IMR-90 (cell line): ENCODE measurements around the gene C6. TPM values are rescaled to one million over a fixed set of nuclear protein-coding genes. Genes with fewer than 3 reads are reported as not detected.
A peak's percentile ranks its signal among the peaks of the same experiment; 100 is the strongest.

Experiments
- ATAC-seq: fragments of 200-7000 bp; cut with Tn5 transposase; 2 replicates; pipeline ENCODE4 v1.9.1; 2020; ENCODE audit warnings: low read depth, mild to moderate bottlenecking, moderate library complexity
- BruUV-seq: library from RNA; stranded (reverse); fragments of 400-500 nt; replicated peaks from 2 replicates; lab custom pipeline; 2021; lab: Mats Ljungman, UMichigan
- CTCF ChIA-PET: fragments of 300-600 bp; formaldehyde crosslinking; extraction: SDS; loops from one replicate; lab custom pipeline; 2021; ENCODE audit warnings: antibody characterized with exemption; lab: Yijun Ruan, JAX
- POLR2A ChIA-PET: fragments of 300-600 bp; sonication (Branson Sonifier 250); formaldehyde crosslinking; loops from one replicate; lab custom pipeline; 2022; ENCODE audit warnings: antibody characterized with exemption; ENCODE audit not compliant: unreplicated experiment; lab: Charles Lee
- DNase-seq: peaks from one replicate; pipeline ENCODE4 v3.0.0; 2013
- H2AFZ ChIP-seq: replicated peaks from 2 replicates; pipeline ENCODE3; 2013; ENCODE audit warnings: low read length, mild to moderate bottlenecking; ENCODE audit not compliant: poor library complexity
- H2AK5ac ChIP-seq: 2 replicates; pipeline ENCODE4 v1.6.1; 2013; ENCODE audit warnings: low read depth, low read length, inconsistent platforms
- H2AK9ac ChIP-seq: replicated peaks from 2 replicates; pipeline ENCODE3; 2013; ENCODE audit warnings: mild to moderate bottlenecking, low read depth, low read length, moderate library complexity; ENCODE audit not compliant: poor library complexity
- H2BK120ac ChIP-seq: 2 replicates; pipeline ENCODE4 v1.6.1; 2013; ENCODE audit warnings: low read depth, low read length, inconsistent platforms
- H2BK15ac ChIP-seq: 3 replicates; pipeline ENCODE4 v1.6.1; 2013; ENCODE audit warnings: low read depth, low read length, inconsistent platforms
- H2BK20ac ChIP-seq: 2 replicates; pipeline ENCODE4 v1.6.1; 2013; ENCODE audit warnings: low read depth, mild to moderate bottlenecking, inconsistent platforms, low read length, moderate library complexity
- H2BK5ac ChIP-seq: 2 replicates; pipeline ENCODE4 v1.6.1; 2013; ENCODE audit warnings: mild to moderate bottlenecking, low read depth, low read length, inconsistent platforms; ENCODE audit not compliant: poor library complexity, severe bottlenecking
- H3K14ac ChIP-seq: replicated peaks from 2 replicates; pipeline ENCODE4 v1.6.1; 2013; ENCODE audit warnings: low read depth, low read length, inconsistent platforms
- H3K18ac ChIP-seq: 2 replicates; pipeline ENCODE4 v1.6.1; 2013; ENCODE audit warnings: low read depth, low read length, control low read depth
- H3K23ac ChIP-seq: 2 replicates; pipeline ENCODE4 v1.6.1; 2013; ENCODE audit warnings: low read depth, low read length, inconsistent platforms
- H3K27ac ChIP-seq: 2 replicates; pipeline ENCODE4 v1.5.1; 2013; ENCODE audit warnings: mild to moderate bottlenecking, control low read depth, low read length; ENCODE audit not compliant: insufficient read depth
- H3K27me3 ChIP-seq: 2 replicates; pipeline ENCODE4 v1.6.1; 2013; ENCODE audit warnings: low read length; ENCODE audit not compliant: control insufficient read depth, insufficient read depth
- H3K36me3 ChIP-seq: 2 replicates; pipeline ENCODE4 v1.6.1; 2013; ENCODE audit warnings: low read length, mixed read lengths; ENCODE audit not compliant: control insufficient read depth, insufficient read depth
- H3K4ac ChIP-seq: 2 replicates; pipeline ENCODE4 v1.6.1; 2013; ENCODE audit warnings: low read depth, low read length, inconsistent platforms
- H3K4me1 ChIP-seq: 2 replicates; pipeline ENCODE4 v1.6.1; 2013; ENCODE audit warnings: low read length, mixed read lengths; ENCODE audit not compliant: control insufficient read depth, insufficient read depth
- H3K4me2 ChIP-seq: 2 replicates; pipeline ENCODE4 v1.6.1; 2013; ENCODE audit warnings: low read depth, mild to moderate bottlenecking, control low read depth, low read length, moderate library complexity
- H3K4me3 ChIP-seq: 2 replicates; pipeline ENCODE4 v1.5.1; 2013; ENCODE audit warnings: low read depth, mild to moderate bottlenecking, control low read depth, low read length, moderate library complexity; ENCODE audit not compliant: insufficient read depth
- H3K56ac ChIP-seq: 2 replicates; pipeline ENCODE4 v1.6.1; 2013; ENCODE audit warnings: low read length, inconsistent platforms; ENCODE audit not compliant: insufficient read depth; ENCODE audit errors: extremely low read depth
- H3K79me1 ChIP-seq, 2 experiments: 2 replicates each; pipeline ENCODE4 v1.6.1; 2013; ENCODE audit warnings: low read length in 2 of 2, inconsistent platforms in 1 of 2, low read depth in 1 of 2
- H3K9ac ChIP-seq: 2 replicates; pipeline ENCODE4 v1.6.1; 2013; ENCODE audit warnings: low read depth, low read length, control low read depth
- H3K9me1 ChIP-seq: 2 replicates; pipeline ENCODE4 v1.6.1; 2013; ENCODE audit warnings: low read length, inconsistent platforms; ENCODE audit not compliant: insufficient read depth
- H3K9me3 ChIP-seq: 2 replicates; pipeline ENCODE4 v1.6.1; 2013; ENCODE audit warnings: low read length; ENCODE audit not compliant: control insufficient read depth, insufficient read depth
- H4K20me1 ChIP-seq: 2 replicates; pipeline ENCODE4 v1.6.1; 2013; ENCODE audit warnings: low read length, inconsistent platforms; ENCODE audit not compliant: insufficient read depth
- H4K5ac ChIP-seq: 2 replicates; pipeline ENCODE4 v1.6.1; 2013; ENCODE audit warnings: mild to moderate bottlenecking, low read depth, low read length, control low read depth
- H4K8ac ChIP-seq, 2 experiments: 2 replicates each; pipeline ENCODE4 v1.6.1; 2013; ENCODE audit warnings: low read depth in 2 of 2, low read length in 2 of 2, control low read depth in 1 of 2, inconsistent platforms in 1 of 2
- H4K91ac ChIP-seq: 2 replicates; pipeline ENCODE4 v1.6.1; 2013; ENCODE audit warnings: low read depth, low read length, inconsistent platforms; ENCODE audit not compliant: insufficient read depth
- BHLHE40 ChIP-seq: fragments of 150-350 bp; IDR thresholded peaks from 2 replicates; pipeline ENCODE4 v1.6.1; 2016; ENCODE audit warnings: mild to moderate bottlenecking, low read depth, low read length
- CEBPB ChIP-seq: IDR thresholded peaks from 2 replicates; pipeline ENCODE4 v1.6.1; 2012; ENCODE audit warnings: low read depth, low read length, improper control_type of control experiment
- CHD1 ChIP-seq: IDR thresholded peaks from 2 replicates; pipeline ENCODE4 v1.6.1; 2012; ENCODE audit warnings: low read depth, low read length, improper control_type of control experiment
- CTCF ChIP-seq: conservative IDR thresholded peaks from 2 replicates; pipeline ENCODE4 v1.5.1; 2012; ENCODE audit warnings: mild to moderate bottlenecking, low read depth, low read length, improper control_type of control experiment
- ELK1 ChIP-seq: fragments of 150-350 bp; IDR thresholded peaks from 2 replicates; pipeline ENCODE4 v1.6.1; 2016; ENCODE audit warnings: low read depth, mild to moderate bottlenecking, low read length, moderate library complexity, borderline replicate concordance
- FOS ChIP-seq: fragments of 150-350 bp; IDR thresholded peaks from 2 replicates; pipeline ENCODE4 v1.6.1; 2016; ENCODE audit warnings: low read depth, low read length
- MAFK ChIP-seq: IDR thresholded peaks from 2 replicates; pipeline ENCODE4 v1.6.1; 2012; ENCODE audit warnings: low read depth, low read length, improper control_type of control experiment
- MAZ ChIP-seq: IDR thresholded peaks from 2 replicates; pipeline ENCODE4 v1.6.1; 2012; ENCODE audit warnings: low read depth, mild to moderate bottlenecking, low read length, improper control_type of control experiment, moderate library complexity, borderline replicate concordance
- MXI1 ChIP-seq: IDR thresholded peaks from 2 replicates; pipeline ENCODE4 v1.6.1; 2012; ENCODE audit warnings: low read depth, mild to moderate bottlenecking, low read length, moderate library complexity, borderline replicate concordance
- NFE2L2 ChIP-seq: fragments of 150-350 bp; IDR thresholded peaks from 2 replicates; pipeline ENCODE4 v1.6.1; 2016; ENCODE audit warnings: low read depth, mild to moderate bottlenecking, low read length
- POLR2A ChIP-seq: IDR thresholded peaks from 2 replicates; pipeline ENCODE4 v1.6.1; 2012; ENCODE audit warnings: mild to moderate bottlenecking, low read depth, low read length
- RAD21 ChIP-seq: IDR thresholded peaks from 2 replicates; pipeline ENCODE4 v1.6.1; 2012; ENCODE audit warnings: low read length, improper control_type of control experiment
- RCOR1 ChIP-seq: IDR thresholded peaks from 2 replicates; pipeline ENCODE4 v1.6.1; 2012; ENCODE audit warnings: mild to moderate bottlenecking, low read length, improper control_type of control experiment; ENCODE audit not compliant: insufficient replicate concordance
- RFX5 ChIP-seq: IDR thresholded peaks from 2 replicates; pipeline ENCODE4 v1.8.0; 2012; ENCODE audit warnings: low read depth, mild to moderate bottlenecking, low read length, moderate library complexity
- SMC3 ChIP-seq: fragments of 150-350 bp; IDR thresholded peaks from 2 replicates; pipeline ENCODE4 v1.6.1; 2016; ENCODE audit warnings: low read depth, mild to moderate bottlenecking, antibody characterized with exemption, low read length, moderate library complexity
- USF2 ChIP-seq: fragments of 150-350 bp; IDR thresholded peaks from 2 replicates; pipeline ENCODE4 v1.6.1; 2017; ENCODE audit warnings: mild to moderate bottlenecking, antibody characterized with exemption, low read length, low read depth
- WGBS, 2 experiments: methylation state at CpG; one replicate each; pipeline versions ENCODE4 v1.1.5 to v1.1.7; 2013; ENCODE audit warnings: missing lambda C conversion rate in 2 of 2; ENCODE audit not compliant: insufficient read length in 1 of 2; ENCODE audit errors: extremely low coverage in 2 of 2; 5-methylcytosine and 5-hydroxymethylcytosine counted together
- dilution Hi-C: fragments of 300-500 bp; cut with HindIII; formaldehyde crosslinking; loops from one replicate; pipeline ENCODE4 v1.14.3; 2018; ENCODE audit warnings: low sequenced_read_pairs; ENCODE audit not compliant: unreplicated experiment
- in situ Hi-C: fragments of 300-500 bp; cut with MboI; formaldehyde crosslinking; loops from 3 replicates; pipeline ENCODE4 v1.14.3; 2019; ENCODE audit warnings: low sequenced_read_pairs, inconsistent platforms, mixed read lengths
- intact Hi-C: fragments of 100-400 bp; cut with micrococcal nuclease; formaldehyde crosslinking; loops from 2 replicates; pipeline ENCODE4 v1.10.0; 2022
- polyA plus RNA-seq, 3 experiments: library from polyadenylated mRNA; depleted of rRNA; stranded (reverse); fragments of >200 nt; gene quantifications; 2 replicates each; pipeline ENCODE4 v1.2.3, GENCODE V29; 2012; ENCODE audit warnings: low replicate concordance in 1 of 3
- total RNA-seq: library from RNA; depleted of rRNA; stranded (reverse); fragments of >200 nt; gene quantifications from 2 replicates; pipeline ENCODE4 v1.2.3, GENCODE V29; 2012

C6 gene
- total and polyA plus RNA-seq, 2 of the 4 experiments (the other 2 are of a cell fraction) = 0.05 to 0.18 TPM

- POLR2A ChIA-PET = no interaction called here
- no CpG with 5 or more reads among the region's 3 CpGs for WGBS, 2 experiments
Measured at GRCh38 chr5:41154491-41154890, 58.8 kb downstream of the C6 start.

More at GRCh38 chr5:41154491-41154890, 58.8 kb downstream of the C6 start:
- H3K4ac ChIP-seq = no peak overlapping the region
- no peaks in the 10 kb centered on the region for H3K27me3 ChIP-seq
- no peak overlapping the region for H3K4me3 ChIP-seq
- ATAC-seq (no peak), DNase-seq (no peak)
- no peak overlapping the region; a peak in 1 of 4 replicates for H4K8ac ChIP-seq
- no peak overlapping the region for H3K56ac ChIP-seq
- no peak for TF ChIP-seq MAFK
- TF ChIP-seq RCOR1 = no peak
- TF ChIP-seq USF2 = no peak
- no peak for TF ChIP-seq NFE2L2
- TF ChIP-seq CHD1 = no peak
- TF ChIP-seq POLR2A = no peak
- TF ChIP-seq CEBPB = no peak
- TF ChIP-seq RFX5 = no peak
- TF ChIP-seq SMC3 = no peak
- TF ChIP-seq RAD21 = no peak
- TF ChIP-seq ELK1 = no peak
- TF ChIP-seq MAZ = no peak
- TF ChIP-seq MXI1 = no peak
- TF ChIP-seq CTCF = no peak
- no peak for TF ChIP-seq FOS
- no peak for TF ChIP-seq BHLHE40
- CTCF ChIA-PET = interaction anchor here (1.1 kb wide), 1 partner anchor 385 kb away, joined by 3 read pairs; no protein-coding TSS in a partner anchor
- no peak overlapping the region for H3K14ac ChIP-seq
- no peaks in the 10 kb centered on the region for H3K36me3 ChIP-seq
- H3K79me1 ChIP-seq = no peaks in the 10 kb centered on the region
- peak overlapping the region; percentile 93; the same call in 1 of the 2 replicates for H3K18ac ChIP-seq
- dilution Hi-C loops = no loop called here
- no peak overlapping the region for H2AK9ac ChIP-seq
- no TSS peak for BruUV-seq
- H2AFZ ChIP-seq = no peak overlapping the region
- no peak overlapping the region for H3K4me2 ChIP-seq
- no peaks in the 10 kb centered on the region for H3K9me3 ChIP-seq
- no peak overlapping the region for H2AK5ac ChIP-seq
- H2BK120ac ChIP-seq = no peak overlapping the region
- H3K4me1 ChIP-seq = peaks cover 9% of the 10 kb centered on the region; the same call in 1 of the 2 replicates
- intact Hi-C loops = no loop called here
- H2BK5ac ChIP-seq = no peak overlapping the region
- H4K91ac ChIP-seq = peak overlapping the region; percentile 25; the same call in 1 of the 2 replicates
- no peak overlapping the region for H3K9ac ChIP-seq
- no peaks in the 10 kb centered on the region for H4K20me1 ChIP-seq
- no peak overlapping the region for H3K27ac ChIP-seq
- H3K9me1 ChIP-seq = peaks cover 2% of the 10 kb centered on the region; the same call in 1 of the 2 replicates
- H4K5ac ChIP-seq = no peak overlapping the region; the same call in 1 of the 2 replicates
- H2BK15ac ChIP-seq = peak overlapping the region; percentile 39; the same call in 1 of the 3 replicates
- H2BK20ac ChIP-seq = no peak overlapping the region; the same call in 1 of the 2 replicates
- no peak overlapping the region for H3K23ac ChIP-seq
- in situ Hi-C loops = no loop called here
